HG03378 (cell line): ENCODE results near the gene WDR18.

Source experiments
- ATAC-seq: cut with Tn5 transposase; IDR thresholded peaks from one replicate; pipeline ENCODE4 v1.9.1; 2021; ENCODE audit warnings: mild to moderate bottlenecking, moderate library complexity; ENCODE audit not compliant: unreplicated experiment

Gene WDR18

DNA sequence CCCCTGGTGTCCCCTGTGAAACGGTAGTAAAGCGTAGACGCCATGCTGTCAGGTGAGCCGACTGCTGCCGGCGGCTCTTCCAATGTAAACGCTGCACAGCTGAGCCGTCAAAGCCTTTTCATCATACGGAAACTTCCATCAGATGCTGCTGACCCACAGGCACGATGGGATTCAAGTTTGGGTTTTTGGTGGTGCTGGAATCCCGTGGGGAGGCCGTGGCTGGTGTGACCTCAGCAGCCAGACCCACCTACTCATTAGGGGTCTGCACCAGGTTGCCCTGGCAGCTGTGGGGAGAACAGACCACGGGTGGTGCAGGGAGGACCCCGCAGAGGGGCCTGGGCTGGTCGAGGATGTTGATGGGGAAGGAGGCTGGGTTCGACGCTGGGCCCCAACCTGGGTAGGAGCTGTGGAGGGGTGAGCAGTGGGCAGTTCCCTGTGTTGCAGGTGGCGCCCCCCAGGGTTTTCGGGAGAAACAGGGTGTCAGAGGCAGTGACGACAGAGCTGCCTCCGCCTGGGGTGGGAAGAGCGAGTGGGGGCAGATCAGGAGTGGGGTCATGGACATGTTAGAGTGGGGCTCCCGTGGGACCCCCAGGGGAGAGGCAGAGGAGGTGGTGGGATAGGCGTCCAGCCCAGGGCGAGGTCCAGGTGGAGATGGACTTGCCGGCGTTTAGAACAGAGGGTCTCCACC is 22.7 kb downstream of the WDR18 start:
- ATAC-seq = no peak

DNA sequence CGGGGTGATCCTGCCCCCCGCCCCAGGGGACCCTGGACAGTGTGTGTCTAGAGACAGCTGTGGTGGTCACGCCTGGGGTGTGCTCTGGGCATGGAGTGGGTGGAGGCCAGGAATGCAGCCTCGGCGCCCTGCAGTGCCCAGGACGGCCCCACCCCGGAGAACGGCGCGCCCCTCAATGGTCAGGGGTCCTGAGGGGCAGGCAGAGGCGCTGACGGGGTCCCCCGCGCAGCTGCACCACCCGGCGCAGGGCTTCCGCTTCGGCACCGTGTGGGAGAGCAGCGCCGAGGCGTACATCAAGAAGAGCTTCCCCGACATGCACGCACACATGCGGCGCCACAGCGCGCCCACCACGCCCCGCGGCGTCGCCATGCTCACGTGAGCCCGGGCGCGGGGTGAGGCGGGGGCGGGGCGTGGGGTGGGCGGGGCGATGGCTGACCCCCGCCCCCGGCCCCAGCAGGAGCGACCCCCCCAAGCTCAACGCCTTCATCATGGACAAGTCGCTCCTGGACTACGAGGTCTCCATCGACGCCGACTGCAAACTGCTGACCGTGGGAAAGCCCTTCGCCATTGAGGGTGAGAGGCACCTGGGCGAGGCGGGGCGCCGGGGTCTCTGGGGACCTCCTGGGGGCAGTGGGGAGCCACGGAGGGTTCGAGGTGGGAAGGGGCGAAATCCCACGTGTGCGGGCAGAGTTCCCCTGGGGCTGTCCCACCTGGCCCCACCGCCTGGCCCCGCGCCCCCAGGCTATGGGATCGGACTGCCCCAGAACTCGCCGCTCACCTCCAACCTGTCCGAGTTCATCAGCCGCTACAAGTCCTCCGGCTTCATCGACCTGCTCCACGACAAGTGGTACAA is 23.5 kb downstream of the WDR18 start:
- ATAC-seq = no peak

DNA sequence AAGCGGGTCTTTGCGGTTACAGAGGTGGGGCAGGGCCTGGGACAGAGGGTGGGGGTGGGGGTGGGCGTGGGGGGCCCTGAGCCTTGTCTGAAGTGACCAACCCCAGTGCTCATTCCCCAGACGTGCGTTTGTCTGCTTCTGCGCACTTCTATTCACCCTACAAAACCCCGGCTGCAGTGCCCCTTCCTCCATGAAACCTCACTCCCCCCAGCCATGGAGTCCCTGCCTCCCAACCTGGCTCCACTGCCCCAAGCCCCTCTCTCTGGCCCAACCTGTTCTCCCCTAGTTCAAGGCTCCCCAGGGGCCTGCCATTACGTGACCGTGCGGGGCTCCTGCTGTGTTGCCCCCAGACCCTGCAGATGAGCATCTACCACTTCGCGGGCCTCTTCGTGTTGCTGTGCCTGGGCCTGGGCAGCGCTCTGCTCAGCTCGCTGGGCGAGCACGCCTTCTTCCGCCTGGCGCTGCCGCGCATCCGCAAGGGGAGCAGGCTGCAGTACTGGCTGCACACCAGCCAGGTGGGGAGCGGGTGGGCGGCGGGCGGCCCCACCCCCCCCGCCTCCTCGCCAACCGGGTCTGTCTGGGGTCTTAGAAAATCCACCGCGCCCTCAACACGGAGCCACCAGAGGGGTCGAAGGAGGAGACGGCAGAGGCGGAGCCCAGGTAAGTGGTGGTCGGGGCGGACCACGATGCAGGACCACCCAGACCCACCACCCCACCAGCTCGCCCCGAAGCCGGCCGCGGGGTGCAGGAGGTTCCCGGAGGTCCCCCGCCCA is 24.3 kb downstream of the WDR18 start:
- ATAC-seq = no peak

DNA sequence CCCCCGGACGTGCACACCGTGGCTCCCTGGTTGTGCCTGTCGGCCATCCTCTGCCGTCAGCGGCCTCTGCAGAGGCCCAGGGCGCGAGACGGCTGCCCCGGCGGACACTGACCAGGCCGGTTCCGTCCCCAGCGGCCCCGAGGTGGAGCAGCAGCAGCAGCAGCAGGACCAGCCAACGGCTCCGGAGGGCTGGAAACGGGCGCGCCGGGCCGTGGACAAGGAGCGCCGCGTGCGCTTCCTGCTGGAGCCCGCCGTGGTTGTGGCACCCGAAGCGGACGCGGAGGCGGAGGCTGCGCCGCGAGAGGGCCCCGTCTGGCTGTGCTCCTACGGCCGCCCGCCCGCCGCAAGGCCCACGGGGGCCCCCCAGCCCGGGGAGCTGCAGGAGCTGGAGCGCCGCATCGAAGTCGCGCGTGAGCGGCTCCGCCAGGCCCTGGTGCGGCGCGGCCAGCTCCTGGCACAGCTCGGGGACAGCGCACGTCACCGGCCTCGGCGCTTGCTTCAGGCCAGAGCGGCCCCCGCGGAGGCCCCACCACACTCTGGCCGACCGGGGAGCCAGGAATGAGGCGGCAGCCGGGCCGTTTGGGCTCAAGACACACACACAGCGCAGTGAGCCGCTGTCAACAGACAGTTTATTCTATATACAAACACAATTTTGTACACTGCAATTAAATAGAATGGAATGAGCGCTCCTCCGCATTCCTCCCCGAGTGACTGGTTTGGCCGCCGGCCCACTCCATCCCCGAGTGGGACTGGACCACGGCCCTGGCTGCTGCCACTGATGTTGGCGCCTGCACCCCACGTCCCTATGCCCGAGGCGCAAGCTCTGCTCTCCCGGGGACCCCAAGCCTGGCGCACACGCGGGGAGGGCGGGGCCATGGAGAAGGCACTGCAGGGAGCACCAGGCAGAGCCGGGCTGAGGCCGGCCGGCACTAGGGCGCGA is 25.2 kb downstream of the WDR18 start:
- no peak for ATAC-seq

DNA sequence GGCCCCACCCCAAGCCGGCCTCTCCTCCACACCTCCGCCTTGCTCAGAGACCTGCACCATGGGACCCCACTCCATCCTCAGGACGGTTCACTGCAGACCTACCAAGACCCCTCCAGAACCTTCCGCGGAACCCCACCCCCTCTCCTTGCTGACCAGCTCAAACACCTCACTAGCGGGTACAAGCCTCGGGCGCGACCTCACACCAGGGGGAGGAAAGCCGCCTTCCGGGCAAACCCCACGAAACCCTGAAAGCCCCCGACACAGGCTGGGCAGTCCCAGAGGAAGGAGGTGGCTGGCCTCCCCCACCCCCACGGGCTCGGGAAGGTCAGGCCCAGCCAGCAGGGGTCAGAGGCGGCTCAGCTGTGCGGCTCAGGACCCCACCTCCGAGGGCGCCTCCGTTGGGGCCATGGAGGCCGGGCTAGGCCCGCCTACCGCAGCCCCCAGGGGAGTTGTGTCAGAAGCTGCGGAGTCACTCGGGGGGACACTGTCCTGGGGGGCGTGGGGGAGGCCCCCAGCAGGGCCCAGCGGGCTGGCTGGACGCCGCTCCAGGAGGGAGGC is 25.9 kb downstream of the WDR18 start:
- no peak for ATAC-seq

DNA sequence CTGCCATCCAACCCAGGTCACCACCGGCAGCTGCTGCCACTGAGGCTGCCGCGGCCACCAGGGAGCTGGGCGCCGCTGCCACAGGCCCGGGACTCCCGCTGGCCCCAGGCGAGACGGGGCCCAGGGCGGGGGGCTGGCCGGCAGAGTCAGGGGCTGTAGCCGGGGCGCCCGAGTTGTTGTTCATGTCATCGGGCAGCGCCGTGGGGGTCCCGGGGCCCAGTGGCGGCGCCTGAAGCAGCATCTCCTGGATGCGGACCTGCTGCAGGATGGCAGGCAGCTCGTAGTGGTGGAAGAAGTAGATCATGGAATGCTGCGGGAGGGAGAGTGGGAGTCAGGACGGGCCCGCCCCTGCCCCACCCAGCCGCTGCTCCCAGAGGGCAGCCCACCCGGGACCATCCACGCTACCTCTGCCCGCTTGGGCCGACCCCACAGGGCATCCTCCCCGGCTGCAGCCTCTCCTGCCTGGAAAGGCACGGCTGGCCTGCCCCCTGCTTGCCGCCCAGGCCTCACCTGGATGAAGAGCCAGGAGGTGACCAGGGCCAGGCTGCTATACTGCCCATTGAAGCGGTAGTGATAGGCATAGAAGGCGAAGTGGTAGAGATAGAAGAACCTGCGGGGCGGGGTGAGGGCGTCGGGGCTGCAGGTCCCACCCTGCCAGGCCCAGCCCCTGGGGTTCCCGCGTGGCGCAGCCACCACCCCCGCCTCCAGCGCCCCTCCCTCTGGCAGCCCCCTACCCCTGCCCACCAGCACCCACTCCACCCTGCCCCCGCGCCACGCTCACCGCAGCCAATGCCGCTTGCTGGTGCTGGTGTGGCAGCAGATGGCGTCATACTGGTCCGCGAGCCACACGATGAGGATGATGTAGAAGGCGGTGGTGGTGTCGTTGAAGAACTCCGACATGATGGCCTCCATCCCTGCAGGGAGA is 26.7 kb downstream of the WDR18 start:
- ATAC-seq = no peak

DNA sequence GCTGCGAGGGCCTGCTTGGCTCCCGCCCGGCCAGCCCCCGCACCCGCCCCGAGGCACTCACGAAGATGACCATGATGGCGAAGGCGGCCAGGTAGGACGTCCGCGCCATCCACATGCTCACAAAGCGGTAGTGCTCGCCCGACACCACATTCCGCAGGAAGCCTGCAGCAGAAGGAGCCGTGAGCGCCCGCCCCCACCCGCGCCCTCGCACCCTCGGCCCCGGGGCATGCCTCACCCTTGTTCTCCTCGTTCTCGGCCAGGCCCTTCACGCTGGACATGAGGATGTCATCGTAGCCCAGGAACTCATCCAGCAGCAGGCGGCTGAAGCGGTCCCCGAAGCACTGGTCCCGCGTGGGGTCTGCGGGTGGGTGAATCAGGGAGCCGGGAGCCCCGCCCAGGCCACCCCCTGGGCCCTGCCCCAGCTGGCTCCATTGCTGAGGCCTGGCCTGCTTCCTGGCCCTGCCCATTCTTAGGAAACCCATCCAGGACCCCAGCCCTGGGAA is 27.7 kb downstream of the WDR18 start:
- no peak for ATAC-seq

DNA sequence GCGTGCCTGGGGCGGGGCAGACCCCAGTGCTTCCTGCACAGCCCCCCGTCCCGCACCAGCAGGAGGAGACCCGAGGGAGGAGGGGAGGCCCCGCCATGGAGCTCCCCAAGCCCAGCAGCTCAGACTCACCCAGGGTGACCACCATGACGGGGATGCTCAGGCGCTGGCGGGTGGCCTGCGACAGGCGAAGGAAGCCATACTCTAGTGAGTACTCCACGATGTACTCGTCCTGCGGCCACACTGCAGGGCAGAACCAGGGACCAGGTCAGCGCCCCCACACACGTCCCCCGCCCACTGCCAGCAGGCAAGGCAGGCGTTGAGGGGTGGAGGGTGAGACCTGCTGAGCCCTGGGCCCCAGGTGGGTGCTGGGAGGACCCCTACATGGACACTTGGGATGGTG is 28.2 kb downstream of the WDR18 start:
- no peak for ATAC-seq

DNA sequence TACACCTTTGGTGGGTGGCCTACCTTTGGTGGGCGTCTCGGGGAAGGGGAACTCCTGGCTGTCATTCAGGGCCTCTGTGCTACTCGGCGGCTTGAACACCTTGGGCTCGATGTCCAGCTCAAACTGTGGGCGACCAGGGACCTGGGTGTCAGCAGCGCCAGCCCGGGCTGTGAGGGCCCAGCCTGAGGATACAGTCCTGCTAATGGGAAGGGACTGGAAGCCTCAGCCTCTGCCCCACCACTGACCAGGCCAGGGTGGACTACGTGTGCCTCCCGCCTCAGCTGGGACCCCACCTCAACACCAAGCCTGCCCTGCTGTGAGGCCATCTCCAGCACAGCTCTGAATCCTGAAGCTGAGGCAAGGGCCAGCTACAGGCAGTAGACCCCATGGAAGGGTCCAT is 29.1 kb downstream of the WDR18 start:
- no peak for ATAC-seq

DNA sequence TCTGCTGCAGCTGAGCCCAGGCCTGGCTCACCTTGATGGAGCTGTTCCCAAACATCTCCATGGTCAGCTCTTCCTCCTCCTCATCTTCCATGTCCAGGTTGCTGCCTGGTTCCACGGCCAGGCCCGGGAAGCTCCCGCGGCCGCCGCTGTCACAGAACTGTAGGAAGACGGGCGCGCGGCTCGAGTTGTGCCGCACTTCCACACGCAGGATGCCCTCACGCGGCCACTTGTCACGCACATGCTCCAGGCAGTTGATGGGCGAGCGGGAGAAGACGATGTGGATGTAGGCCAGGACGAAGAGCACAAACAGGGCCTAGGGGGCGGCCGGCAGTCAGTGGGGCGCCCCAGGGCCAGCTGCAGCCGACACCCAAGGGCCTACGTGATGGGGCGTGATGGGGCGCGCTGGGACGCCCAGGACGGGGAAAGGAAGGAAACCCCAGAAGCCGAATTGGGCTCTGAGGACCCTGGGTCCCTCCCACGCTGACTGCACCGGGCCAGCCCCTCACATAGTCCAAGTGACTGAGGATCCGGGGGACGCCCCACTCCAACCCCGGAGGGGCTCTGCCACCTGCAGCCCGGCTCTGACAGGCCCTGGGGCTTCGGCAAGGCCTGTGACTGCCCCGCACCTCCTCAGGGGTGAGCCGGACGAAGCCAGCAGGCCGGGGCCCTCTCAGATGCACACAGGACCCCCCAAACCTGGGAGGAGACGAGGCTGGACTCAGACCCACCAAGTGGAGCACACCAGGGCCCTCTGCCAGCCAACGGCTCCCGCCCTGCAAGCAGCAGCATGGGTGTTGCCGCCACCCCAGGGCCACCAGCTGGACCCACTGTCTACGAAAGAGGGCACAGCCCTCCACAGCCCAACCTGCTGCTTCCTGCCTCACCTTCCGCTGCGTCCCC is 30.3 kb downstream of the WDR18 start:
- no peak for ATAC-seq

DNA sequence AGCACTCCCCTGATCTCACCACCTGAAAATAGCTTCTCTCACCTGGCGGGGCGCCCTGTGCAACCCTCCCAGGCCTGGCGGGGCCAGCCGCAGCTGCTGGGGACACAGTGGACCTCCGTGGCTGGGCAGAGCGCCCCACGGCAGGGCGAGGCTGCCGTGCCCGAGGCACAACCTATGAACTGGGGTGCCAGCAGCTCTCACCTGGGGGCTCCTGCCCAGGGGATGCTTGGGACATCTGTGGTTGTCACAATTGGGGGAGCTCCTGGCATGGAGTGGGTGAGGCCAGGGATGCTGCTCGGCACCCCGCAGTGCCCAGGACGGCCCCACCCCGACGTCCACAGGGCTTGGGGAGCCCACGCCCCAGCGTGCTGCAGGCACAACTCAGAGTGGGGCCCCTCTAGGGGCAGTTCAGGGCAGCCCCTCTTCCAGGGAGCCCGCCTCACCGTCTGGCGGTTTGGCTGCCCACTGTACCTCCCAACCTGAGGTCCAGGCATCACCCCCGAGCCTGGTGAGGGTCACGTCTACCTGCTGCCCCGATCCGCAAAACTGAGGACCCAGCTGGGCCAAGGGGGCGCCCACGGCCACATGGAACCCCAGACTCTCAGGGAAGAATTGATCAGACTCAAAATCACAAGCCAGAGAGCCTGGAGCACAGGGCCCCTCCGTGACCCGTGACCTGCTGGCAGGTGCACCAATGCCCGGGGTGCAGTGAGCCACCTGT is 31.1 kb downstream of the WDR18 start:
- no peak for ATAC-seq

DNA sequence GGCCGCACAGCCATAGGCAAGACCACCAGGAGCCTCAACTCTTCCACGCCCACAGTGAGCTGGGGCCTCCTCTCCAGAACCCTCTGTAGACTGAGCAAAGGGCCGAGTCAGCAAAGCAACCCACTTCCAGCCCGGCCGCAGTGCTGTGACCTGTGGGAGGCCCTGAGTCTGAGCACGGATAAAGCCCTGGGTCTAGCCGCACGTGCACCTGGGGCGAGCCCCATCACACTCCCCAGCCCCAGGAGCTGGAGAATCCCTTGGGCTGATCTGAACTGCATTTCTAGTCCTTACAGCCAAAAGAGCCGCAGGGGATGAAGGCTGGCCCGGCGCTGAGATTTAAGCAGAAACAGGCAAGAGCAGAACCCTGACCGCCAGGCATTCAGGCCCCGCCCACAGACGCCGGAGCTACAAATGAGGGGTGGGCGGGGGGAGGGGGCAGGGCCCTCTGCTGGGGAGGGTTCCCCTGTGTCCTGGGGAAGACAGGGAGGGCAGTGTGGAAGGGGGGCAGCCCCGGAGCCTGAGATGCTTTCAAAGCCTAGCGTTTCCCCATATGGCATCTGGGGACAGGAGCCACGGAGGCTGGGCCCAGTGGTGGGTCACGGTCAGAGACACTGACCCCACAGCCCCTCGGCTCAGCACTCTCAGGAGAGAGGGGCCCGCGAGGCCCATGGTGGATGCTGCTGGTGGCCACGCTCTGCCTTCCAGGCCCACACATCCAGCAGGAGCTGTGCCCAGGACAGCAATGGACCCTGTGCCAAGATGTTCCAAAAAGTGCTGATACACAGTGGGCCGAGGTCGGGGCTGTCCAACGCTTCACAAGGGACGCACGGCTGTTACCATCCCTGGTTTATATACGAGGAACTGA is 31.9 kb downstream of the WDR18 start:
- ATAC-seq = no peak

DNA sequence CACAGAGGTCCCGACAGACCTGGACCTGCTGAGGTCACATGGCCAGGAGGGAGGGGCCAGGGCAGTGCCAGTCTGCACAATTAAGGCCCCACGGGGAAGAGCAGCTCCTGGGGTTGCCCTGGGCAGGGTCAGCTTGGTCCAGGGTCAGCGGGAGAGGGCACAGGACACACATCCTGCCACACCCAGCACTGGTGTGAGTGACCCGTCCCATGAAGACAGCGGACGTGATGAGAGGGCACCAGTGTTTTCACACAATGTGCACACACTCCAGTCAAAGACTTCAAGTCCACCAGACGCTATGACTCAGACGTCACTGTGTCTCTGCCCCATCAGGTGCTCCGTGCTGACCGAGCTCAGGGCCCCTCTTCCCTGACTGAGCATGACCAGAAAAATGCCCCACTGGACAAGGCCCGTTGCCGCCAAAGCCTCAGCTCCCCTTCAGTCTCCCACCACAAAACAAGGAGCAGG is 32.5 kb downstream of the WDR18 start:
- no peak for ATAC-seq

DNA sequence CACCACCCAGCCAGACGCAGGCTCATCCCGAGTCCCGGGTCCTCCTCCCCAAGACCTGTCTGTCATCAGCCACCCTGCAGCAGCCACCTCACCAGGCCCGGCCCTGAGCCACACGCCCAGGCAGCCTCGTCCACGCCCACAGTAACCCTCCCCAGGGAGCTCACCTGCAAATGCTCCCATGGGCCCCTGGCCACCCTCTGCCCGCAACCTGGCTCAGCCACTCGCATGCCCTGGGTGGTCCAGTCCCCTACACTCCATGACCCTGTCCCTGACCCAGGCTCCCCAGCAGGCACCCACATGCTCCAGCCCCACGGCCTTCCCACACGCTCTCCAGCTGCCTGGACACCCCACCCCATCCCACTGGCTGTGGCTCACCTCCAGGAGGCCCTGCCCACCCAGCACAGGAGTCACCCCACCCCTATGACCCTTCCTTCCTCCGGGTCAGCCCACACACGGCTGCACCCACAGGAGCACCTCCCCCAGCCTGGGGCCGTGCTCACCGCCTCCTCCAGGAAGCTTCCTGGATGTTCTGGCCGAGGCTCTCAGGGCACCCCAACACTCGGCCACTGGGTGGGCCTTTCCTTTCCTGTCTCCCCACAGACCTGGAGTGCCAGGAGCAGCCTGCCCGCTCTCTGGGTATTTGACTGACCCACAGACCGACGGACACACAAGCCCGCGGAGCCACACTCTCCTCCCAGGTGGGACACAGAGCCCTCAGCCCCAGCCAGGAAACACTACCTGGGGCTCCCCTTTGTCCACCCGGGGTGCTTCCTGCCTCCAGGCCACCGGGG is 33.2 kb downstream of the WDR18 start:
- no peak for ATAC-seq

DNA sequence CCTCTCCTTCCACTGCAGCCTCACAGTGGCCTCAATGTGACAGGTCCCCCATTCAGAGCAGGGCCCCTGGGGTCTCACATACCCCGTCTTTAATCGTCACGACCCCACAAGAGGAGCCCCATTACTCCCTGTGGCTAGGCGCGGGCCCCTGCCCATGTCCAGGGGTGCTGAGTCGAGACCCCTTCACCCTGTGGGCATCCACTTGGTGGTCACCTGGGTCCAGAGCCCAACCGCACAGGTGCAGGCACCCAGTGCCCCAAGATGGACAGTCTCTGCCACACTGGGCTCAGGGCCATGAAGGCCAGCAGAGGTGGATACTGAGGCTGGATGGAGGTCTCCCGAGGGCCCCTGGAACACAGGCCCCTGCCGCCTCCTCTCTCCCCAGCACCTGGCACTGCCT is 33.8 kb downstream of the WDR18 start:
- ATAC-seq = no peak

DNA sequence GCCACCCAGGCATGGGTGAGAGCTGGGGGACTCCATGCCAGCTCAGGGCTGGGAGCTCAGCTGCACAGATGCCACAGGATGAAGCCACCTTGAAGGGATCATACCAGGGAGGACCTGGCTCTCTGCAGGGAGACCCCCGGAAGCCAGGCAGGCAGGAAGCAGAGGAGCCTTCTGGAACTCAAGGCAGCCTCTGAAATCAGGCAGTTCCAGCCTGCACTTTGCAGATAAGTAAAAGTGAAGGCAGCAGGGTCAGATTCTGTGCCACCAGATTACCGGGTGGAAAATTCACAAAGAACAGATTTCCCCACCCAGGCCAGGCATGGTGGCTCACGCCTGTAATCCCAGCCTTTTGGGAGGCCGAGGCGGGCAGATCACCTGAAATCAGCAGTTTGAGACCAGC is 34.2 kb downstream of the WDR18 start:
- no peak for ATAC-seq
